HG02588 (cell line): ENCODE results near the gene GLIS1.

ENCODE experiments used
- ATAC-seq: cut with Tn5 transposase; IDR thresholded peaks from one replicate; pipeline ENCODE4 v1.9.1; 2021; ENCODE audit warnings: mild to moderate bottlenecking, moderate library complexity; ENCODE audit not compliant: unreplicated experiment

GLIS1 gene

DNA sequence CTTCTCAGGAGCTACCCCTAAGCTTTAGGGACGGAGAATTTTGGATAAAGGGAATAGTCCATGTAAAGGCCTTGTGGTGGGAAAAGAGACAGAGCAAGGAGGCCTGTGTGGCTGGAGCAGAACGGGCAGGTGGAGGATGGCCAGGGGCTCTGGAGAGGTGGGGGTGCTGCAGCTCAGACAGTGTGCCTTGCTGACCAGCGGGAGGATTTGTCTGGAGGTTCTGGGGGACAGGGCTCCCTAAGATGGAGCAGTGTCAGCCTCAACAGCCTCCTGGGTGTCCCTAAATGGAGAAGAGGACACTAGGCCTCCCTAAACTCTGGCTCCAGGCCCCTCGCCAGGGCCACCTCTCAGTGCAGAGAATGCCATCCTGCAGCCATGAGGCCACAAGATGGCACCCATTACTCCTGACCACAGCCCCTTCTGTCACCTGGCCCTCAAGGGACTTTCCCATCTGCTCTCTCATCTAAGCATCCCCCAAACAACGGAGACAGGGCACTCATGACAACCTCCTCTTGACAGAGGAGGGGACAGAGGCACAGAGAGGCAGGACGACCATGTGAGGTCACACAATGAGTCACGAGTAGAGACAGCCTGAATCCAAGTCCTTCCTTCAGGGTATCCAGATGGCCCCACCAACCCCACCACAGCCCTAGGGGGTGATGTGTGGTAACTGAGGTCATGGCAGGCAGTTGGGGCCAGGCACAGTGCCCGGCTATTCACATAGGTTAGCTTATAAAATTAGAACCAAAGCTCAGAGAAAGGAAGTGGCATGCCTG, 185.0 kb downstream of the GLIS1 start:
- no peak for ATAC-seq

DNA sequence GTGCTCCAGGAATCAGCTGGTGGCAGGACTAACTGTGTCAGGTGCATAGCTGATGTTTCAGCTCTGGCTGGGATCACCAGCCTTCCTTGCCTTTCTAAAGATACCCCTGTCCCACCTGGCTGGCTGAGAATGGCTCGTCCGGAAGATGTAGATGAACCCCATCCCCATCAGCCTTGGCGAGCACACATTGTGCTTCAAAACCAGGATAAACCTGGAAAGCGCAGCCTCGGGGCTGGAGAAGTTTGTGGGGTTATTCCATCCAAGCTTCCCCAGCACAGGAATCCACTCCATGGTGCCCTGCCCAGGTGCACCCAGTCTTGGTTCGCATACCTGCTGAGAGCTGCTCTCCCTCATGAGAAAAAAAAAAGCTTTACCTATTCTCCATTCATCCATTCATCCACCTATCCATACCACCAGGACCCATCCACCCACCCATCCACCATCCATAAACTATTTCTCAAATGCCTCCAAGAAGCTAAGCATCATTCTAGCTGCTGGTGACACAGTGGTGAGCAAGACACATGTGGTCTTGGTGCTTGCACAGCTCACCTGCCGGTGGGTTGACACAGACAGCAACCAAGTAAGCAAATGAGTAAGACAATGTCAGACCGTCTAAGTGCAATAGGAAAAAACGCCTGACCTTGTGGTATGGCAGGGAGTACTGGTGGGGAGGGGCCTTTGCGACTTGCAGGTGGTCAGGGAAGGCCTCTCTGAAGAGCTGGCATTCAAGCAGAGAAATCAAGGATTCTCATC, 185.8 kb downstream of the GLIS1 start:
- ATAC-seq, result no peak

DNA sequence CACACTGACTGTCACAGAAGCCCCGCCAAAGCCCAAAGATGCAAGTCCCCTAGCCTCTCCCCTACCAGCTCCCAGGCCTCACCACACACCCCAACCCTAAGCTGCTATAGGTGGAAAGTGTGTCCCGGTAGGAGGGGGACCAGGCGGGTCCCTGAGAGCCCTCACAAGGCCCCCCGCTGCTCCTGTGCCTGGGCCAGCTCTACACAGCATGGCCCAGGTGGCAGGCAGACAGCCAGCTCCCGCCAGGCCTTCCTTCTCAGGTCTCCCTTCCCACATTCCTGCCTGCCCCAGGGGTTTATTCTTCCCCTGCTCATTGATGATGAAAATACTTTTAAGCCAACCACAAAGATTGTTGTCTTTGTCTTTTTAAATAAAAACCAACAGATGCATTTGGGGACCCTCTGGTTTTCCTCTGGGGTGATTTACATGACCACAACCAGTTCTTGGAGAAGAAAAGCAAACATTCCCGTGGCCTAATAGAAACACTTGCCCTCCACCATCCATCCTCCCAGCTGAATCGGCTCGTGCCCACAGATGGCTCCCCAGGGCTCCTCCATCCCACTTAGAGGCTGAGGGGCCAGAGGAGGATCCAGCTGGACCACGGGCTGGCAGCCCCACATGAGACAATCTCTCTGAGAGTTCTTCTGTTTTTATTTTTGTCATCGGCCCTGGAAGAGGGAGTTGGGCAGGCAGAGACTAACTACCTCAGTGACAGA, 186.7 kb downstream of the GLIS1 start:
- no peak for ATAC-seq

DNA sequence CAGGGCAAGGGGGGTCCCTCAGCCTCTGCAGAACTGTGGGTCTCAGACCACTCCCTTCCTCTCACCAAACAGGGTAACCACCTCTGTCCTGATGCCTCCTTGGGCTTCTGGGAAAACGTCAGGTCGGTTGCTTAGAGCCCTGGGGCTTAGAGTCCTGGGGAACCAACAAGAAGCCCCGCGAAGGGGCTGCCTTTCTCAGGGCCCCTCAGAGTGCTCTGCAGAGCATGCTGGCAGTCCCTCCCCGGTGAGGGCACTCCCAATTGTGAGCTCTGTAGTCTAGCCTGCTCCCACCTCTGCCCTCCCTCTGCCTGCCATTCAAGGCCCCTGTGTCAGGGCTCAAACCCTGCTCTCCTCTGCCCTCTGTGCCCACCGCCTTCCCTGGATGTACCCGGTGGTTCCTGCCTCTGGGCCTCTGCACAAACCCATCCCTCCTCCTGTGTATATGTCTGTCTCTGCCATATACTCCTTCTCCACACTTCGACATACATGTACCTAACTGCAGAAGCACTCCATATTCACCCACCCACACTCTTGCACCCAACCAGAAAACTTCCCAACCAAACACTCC, 187.5 kb downstream of the GLIS1 start:
- no peak for ATAC-seq

- no peak for ATAC-seq
Measured at GRCh38 chr1:53550201-53550741, 188.7 kb downstream of the GLIS1 start.

- ATAC-seq, result no peak
Measured at GRCh38 chr1:53549781-53550180, 189.2 kb downstream of the GLIS1 start.

DNA sequence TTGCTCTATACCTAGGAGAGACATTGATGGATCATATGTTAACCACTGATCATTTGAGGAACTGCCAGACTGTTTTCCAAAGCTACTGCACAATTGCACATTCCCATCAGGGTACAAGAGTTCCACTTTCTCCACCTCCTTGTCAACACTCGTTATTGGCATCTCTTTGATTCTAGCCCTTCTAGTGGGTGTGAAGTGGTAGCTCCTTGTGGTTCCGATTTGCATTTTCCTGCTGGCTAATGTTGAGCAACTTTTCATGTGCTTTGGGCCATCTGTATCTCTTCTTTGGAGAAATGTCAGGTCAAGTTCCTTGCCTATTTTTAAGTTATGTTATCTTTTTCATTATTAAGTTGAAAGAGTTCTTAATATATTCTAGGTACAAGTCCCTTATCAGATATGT, 189.7 kb downstream of the GLIS1 start:
- no peak for ATAC-seq

DNA sequence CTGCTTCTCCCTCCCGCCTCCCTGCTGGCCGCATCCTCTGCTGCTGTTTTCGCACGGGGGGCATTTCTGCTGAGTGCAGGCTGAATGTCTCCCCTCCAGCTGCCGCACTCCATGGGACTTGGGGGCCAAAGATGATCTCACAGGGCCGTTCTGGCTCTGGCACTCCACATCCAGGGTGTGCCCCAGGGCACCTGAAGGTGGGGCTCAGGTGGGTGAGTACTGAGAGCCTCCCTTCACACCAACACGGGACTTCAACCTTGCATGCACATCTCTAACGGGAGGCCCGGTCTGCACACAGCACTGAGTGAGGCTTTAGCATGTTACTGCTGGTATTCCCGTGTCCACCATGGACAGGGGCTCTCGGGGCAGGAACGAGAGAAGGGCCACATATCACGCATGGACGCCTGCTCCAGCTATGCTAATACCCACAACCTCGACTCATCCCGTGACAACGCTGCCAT, 190.9 kb downstream of the GLIS1 start:
- ATAC-seq, result no peak

GRCh38 chr1:53547231-53547790, 191.7 kb downstream of the GLIS1 start:
- no peak for ATAC-seq

DNA sequence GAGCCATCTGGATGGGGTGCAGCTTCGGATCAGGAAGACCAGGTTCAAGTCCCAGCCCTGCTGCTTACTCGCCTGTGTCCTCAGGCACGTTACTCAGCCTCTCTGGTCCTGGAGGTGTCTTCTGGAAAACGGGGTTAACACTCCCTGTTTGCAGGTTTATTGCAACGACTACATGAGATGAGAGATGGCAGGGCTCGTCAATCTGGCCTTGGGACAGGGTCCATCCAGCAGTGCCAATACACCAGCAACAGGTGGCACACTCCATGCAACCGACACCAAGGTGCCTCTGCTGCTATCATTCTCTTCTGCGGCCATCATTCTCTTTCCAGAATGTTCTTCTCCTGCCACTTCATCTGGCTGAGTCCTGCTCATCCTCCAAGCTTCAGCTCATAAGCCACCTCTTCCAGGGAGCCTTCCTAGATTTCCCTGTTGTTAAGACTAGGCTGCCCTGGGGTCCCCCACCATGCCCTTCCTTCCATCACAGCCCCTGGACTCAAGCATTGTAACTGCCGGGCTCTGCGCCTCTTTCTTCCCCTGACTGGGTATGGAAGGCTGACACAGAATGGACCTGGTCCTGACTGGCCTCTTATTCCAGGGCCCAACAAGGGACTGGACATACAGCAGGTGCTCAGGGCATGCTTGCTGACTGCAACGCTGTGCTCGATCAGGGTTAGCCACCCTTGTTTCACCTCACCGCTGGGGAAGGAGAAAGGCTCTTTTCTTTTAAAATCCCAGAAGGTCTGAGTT, 192.4 kb downstream of the GLIS1 start:
- no peak for ATAC-seq

GRCh38 chr1:53545663-53546408, 193.1 kb downstream of the GLIS1 start:
- no peak for ATAC-seq

GRCh38 chr1:53544728-53545515, 194.0 kb downstream of the GLIS1 start:
- ATAC-seq, result no peak

- no peak for ATAC-seq
Measured at GRCh38 chr1:53543778-53544695, 194.9 kb downstream of the GLIS1 start.

GRCh38 chr1:53543130-53543777, 195.7 kb downstream of the GLIS1 start:
- ATAC-seq, result no peak

GRCh38 chr1:53542551-53542950, 196.4 kb downstream of the GLIS1 start:
- no peak for ATAC-seq

- ATAC-seq, result no peak
Measured at GRCh38 chr1:53541761-53542550, 197.0 kb downstream of the GLIS1 start.
